Measurements from ENCODE around the gene RASSF4.

GRCh38 chr10:45000752-45001380 lies 41.3 kb downstream of the RASSF4 start, which contains the start of gene ZNF22:
- TF ChIP-seq CTCF (IDR thresholded peaks at IDR 0.05) (peak in 2 of 3 donors; percentile 32 to 36), POLR2A (IDR thresholded peaks at IDR 0.05) (peak; percentile 65)

Data from ovary (tissue), 3 donors.